ENCODE data around the gene SFXN5.

The SFXN5 gene

GRCh38 chr2:73004466-73004865, 67.0 kb downstream of the SFXN5 start:
- DNase-seq (ENCODE audit: low spot score): no peak
- no peak for TF ChIP-seq CTCF (IDR thresholded peaks at IDR 0.05; ENCODE audit: extremely low read depth, missing control alignments)

- no peak for DNase-seq (ENCODE audit: low spot score)
Observed at GRCh38 chr2:73003027-73003426, 68.5 kb downstream of the SFXN5 start.

GRCh38 chr2:73000808-73001570, 70.5 kb downstream of the SFXN5 start:
- DNase-seq (ENCODE audit: low spot score): no peak
- no peak for TF ChIP-seq CTCF (IDR thresholded peaks at IDR 0.05; ENCODE audit: extremely low read depth, missing control alignments)

More at GRCh38 chr2:73003027-73003426, 68.5 kb downstream of the SFXN5 start:
- TF ChIP-seq CTCF (IDR thresholded peaks at IDR 0.05; ENCODE audit: extremely low read depth, missing control alignments): no peak

- TF ChIP-seq CTCF (IDR thresholded peaks at IDR 0.05; ENCODE audit: extremely low read depth, missing control alignments): no peak
Observed at GRCh38 chr2:72999729-73000725, 71.5 kb downstream of the SFXN5 start.

GRCh38 chr2:72998724-72999123, 72.8 kb downstream of the SFXN5 start:
- no peak for TF ChIP-seq CTCF (IDR thresholded peaks at IDR 0.05; ENCODE audit: extremely low read depth, missing control alignments)
- no peak for DNase-seq (ENCODE audit: low spot score)

More at GRCh38 chr2:72999729-73000725, 71.5 kb downstream of the SFXN5 start:
- DNase-seq (ENCODE audit: low spot score): no peak

- no peak for DNase-seq (ENCODE audit: low spot score)
- no peak for TF ChIP-seq CTCF (IDR thresholded peaks at IDR 0.05; ENCODE audit: extremely low read depth, missing control alignments)
Observed at GRCh38 chr2:72998234-72998651, 73.3 kb downstream of the SFXN5 start.

GRCh38 chr2:72996117-72996502, 75.4 kb downstream of the SFXN5 start:
- DNase-seq (ENCODE audit: low spot score): no peak
- no peak for TF ChIP-seq CTCF (IDR thresholded peaks at IDR 0.05; ENCODE audit: extremely low read depth, missing control alignments)

All from GM20000 (cell line).